NCI-H1417 (cell line): ENCODE results near the gene TRMT13.
"Not testable (repeated sequence)": the region's sequence is repeated elsewhere in the genome, so short reads cannot be mapped to it uniquely, and the experiment has no call there.

ENCODE experiments used
- DNase-seq, 3 experiments: peaks; one replicate each; lab custom pipeline; 2025; lab: John Stamatoyannopoulos, UW

Gene TRMT13

GRCh38 chr1:100162881-100163280 lies 29.9 kb downstream of the TRMT13 start:
- DNase-seq = no peak

DNA sequence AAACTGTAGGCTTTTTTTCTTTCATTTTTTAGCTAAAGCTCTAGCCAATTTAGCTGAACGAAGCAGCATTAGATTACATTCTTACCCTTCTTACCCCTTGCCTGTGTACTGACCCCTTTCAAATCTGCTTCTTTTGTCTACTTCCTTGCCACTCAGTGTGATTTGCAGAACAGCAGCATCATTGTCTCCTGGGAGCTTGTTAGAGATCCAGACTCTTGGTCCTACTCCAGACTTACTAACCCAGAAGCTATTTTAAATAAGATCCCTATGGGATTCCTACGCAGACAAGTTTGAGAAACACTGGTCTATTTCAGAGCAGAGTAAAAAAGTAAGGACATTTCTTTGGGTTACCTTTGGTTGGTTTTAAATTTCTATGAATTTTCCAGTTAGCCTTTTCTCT lies 31.3 kb downstream of the TRMT13 start:
- no peak for DNase-seq

DNA sequence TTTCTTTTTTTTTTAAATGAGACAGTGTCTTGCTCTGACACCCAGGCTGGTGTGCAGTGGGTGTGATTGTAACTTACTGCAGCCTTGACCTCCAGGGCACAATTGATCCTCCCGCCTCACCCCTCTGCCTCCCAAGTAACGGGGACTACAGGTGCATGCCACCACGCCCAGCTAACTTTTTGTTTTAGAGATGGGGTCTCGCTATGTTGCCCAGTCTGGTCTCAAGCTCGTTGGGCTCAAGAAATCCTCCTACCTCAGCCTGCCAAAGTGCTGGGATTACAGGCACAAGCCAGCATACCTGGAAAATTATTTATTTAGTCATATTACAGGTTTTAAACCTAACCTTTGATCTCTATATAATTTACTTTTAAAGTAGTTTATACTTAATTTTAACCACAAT lies 31.7 kb downstream of the TRMT13 start:
- no peak for DNase-seq

DNA sequence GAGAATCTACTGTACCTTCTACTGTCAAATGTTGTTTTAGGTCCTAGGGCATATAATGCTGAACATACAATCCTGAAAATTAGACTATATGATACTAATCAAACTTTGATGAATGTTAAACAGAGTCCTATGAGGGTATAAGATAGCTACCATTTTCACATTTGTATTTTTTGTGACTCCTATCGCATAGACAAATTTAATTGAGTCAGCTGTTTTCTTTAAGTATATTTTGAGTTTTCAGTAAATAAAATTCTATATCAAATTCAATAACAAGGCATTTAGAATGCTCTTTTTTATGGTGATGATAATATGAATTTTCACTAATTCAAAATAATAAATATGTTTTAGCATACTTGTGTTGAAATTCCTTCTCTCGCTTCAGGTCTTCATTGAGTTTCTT lies 35.1 kb downstream of the TRMT13 start:
- no peak for DNase-seq

GRCh38 chr1:100177295-100178041 lies 44.5 kb downstream of the TRMT13 start:
- no peak for DNase-seq

- no peak for DNase-seq
Measured at GRCh38 chr1:100178091-100178490, 45.1 kb downstream of the TRMT13 start, which contains the start of gene LRRC39. LRRC39 (minus strand) TSS chr1:100178256; CDS start chr1:100168516, 9,740 bp downstream.

DNA sequence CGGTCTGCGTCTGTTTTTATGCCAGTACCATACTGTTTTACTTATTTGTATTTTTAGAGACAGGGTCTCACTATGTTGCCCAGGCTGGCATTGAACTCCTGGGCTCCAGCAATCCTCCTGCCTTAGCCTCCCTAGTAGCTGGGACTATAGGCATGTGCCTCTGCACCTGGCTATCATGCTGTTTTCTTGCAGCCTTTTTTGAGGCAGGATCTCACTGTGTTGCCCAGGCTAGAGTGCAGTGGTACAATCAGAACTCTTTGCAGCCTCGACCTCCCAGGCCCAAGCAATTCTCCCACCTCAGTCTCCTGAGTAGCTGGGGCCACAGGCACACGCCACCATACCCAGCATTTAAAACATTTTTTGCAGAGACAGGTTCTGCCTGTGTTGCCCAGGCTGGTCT lies 50.4 kb downstream of the TRMT13 start:
- DNase-seq = no peak

- DNase-seq = no peak
Measured at GRCh38 chr1:100184536-100184935, 51.6 kb downstream of the TRMT13 start.

GRCh38 chr1:100187912-100188311 lies 54.9 kb downstream of the TRMT13 start:
- no peak for DNase-seq

DNA sequence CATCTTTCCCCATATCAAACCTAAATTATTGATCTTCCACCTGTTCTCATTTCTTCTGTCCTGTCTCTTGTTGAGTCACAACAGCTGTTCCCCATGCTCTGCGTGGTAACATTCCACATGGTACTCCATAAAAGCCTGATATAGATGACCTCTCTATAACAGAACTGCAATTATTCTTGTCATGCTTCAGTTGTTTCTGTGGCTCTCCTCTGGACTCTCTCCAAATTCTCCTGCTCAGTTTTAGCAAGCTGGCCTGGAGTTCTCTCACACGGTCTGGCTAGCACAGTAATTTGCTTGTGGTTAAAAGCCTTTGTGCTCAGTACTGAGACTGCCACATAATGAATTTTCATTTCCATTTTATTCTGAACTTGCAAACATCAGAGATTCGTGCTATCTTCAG lies 55.7 kb downstream of the TRMT13 start:
- DNase-seq = peak in 2 of 3 experiments; percentile 25 to 83

DNA sequence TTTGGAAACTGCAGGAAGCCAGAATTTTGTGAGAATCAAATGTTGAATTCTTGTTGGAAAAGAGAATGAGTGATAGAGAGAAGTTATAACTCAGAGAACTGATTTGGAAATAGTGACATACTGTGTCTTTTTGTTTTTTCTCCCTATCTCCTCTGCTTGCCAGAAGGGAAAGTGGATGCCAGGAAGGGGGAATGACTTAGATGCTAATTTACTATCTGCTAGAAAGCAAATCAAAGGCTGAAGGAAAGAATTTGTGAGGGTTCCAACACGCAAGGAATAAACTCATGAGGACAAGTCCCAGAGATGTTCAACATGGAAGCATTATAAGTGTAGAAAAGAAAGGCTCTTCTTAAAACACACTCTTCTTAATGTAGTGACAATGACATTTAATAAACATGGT lies 65.6 kb downstream of the TRMT13 start:
- no peak for DNase-seq

DNA sequence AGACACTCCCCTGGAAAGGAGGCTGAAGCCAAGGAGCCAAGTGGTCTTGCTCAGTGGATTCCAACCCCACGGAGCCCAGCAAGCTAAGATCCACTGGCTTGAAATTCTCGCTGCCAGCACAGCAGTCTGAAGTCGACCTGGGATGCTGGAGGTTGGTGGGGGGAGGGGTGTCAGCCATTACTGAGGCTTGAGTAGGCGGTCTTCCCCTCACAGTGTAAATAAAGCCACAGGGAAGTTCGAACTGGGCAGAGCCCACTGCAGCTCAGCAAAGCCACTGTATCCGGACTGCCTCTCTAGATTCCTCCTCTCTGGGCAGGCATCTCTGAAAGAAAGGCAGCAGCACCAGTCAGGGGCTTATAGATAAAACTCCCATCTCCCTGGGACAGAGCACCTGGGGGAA lies 67.1 kb downstream of the TRMT13 start:
- not testable (repeated sequence) for DNase-seq
